H1 (cell line): ENCODE results near the gene CFAP210. TPM values are rescaled to one million over a fixed set of nuclear protein-coding genes. Genes with fewer than 3 reads are reported as not detected.

Experiments
- CTCF ChIA-PET: fragments of 300-600 bp; sonication (Branson Sonifier 250); formaldehyde crosslinking; loops from one replicate; lab custom pipeline; 2021; ENCODE audit not compliant: partially characterized antibody; lab: Charles Lee
- POLR2A ChIA-PET: fragments of 300-600 bp; sonication (Branson Sonifier 250); formaldehyde crosslinking; loops from one replicate; lab custom pipeline; 2021; ENCODE audit warnings: inconsistent platforms; ENCODE audit not compliant: partially characterized antibody; lab: Charles Lee
- DNase-seq, 2 experiments: peaks; one replicate each; pipeline versions ENCODE4 v3.0.0 to v3.0.0-alpha.2; 2010 to 2022; ENCODE audit warnings: low spot score in 2 of 2, low read depth in 1 of 2, mixed read lengths in 1 of 2
- FAIRE-seq: peaks from 2 replicates; lab custom pipeline; 2011; peaks lifted over from hg19 to GRCh38; lab: Jason Lieb, UNC
- H2AFZ ChIP-seq: 2 replicates; pipeline ENCODE4 v1.8.1; 2012; ENCODE audit warnings: low read length, inconsistent platforms
- H2AK5ac ChIP-seq: 2 replicates; pipeline ENCODE4 v1.6.1; 2013; ENCODE audit warnings: low read depth, low read length
- H2BK120ac ChIP-seq: replicated peaks from 2 replicates; pipeline ENCODE3; 2013; ENCODE audit warnings: low read depth, low read length, inconsistent platforms
- H2BK12ac ChIP-seq: 2 replicates; pipeline ENCODE4 v1.6.1; 2013; ENCODE audit warnings: low read depth, low read length
- H2BK15ac ChIP-seq: 2 replicates; pipeline ENCODE4 v1.6.1; 2013; ENCODE audit warnings: low read length
- H2BK20ac ChIP-seq: 2 replicates; pipeline ENCODE4 v1.6.1; 2013; ENCODE audit warnings: low read length
- H2BK5ac ChIP-seq: 2 replicates; pipeline ENCODE4 v1.6.1; 2013; ENCODE audit warnings: low read depth, low read length
- H3K14ac ChIP-seq: 2 replicates; pipeline ENCODE4 v1.6.1; 2013; ENCODE audit warnings: inconsistent platforms; ENCODE audit not compliant: insufficient read length
- H3K18ac ChIP-seq: 2 replicates; pipeline ENCODE4 v1.6.1; 2013; ENCODE audit warnings: low read length; ENCODE audit errors: extremely low read depth
- H3K23ac ChIP-seq: 2 replicates; pipeline ENCODE4 v1.6.1; 2013; ENCODE audit warnings: inconsistent platforms; ENCODE audit not compliant: insufficient read length
- H3K23me2 ChIP-seq: 2 replicates; pipeline ENCODE4 v1.6.1; 2013; ENCODE audit warnings: low read depth, low read length
- H3K27ac ChIP-seq: 2 replicates; pipeline ENCODE4 v1.6.1; 2011; ENCODE audit warnings: low read depth, low read length, inconsistent platforms
- H3K27me3 ChIP-seq, 4 experiments: replicated peaks in 1 of 4; 1 replicate in 1 of 4; 2 replicates in 3 of 4; pipeline versions ENCODE4 v1.6.1 to v1.8.1; 2011 to 2013; ENCODE audit warnings: low read length in 3 of 4, mild to moderate bottlenecking in 3 of 4, inconsistent platforms in 2 of 4, mixed read lengths in 2 of 4, moderate library complexity in 1 of 4; ENCODE audit not compliant: control insufficient read depth in 3 of 4, insufficient read depth in 3 of 4; ENCODE audit errors: extremely low read depth in 1 of 4
- H3K36me3 ChIP-seq, 4 experiments: 2 replicates each; pipeline versions ENCODE4 v1.6.1 to v1.8.1; 2011 to 2013; ENCODE audit warnings: mild to moderate bottlenecking in 4 of 4, low read length in 3 of 4, moderate library complexity in 2 of 4, control low read depth in 1 of 4, inconsistent platforms in 1 of 4; ENCODE audit not compliant: insufficient read depth in 4 of 4, control insufficient read depth in 2 of 4
- H3K4ac ChIP-seq: replicated peaks from 2 replicates; pipeline ENCODE3; 2013; ENCODE audit warnings: low read length, low read depth, mixed read lengths, inconsistent platforms; ENCODE audit not compliant: insufficient read length
- H3K4me1 ChIP-seq, 4 experiments: replicated peaks in 1 of 4; 1 replicate in 1 of 4; 2 replicates in 3 of 4; pipeline versions ENCODE4 v1.6.1 to v1.8.1; 2011 to 2013; ENCODE audit warnings: low read length in 3 of 4, inconsistent platforms in 2 of 4, mixed read lengths in 1 of 4; ENCODE audit not compliant: insufficient read depth in 4 of 4, control insufficient read depth in 3 of 4
- H3K4me2 ChIP-seq, 2 experiments: 2 replicates each; pipeline versions ENCODE4 v1.6.1 to v1.8.1; 2011 to 2013; ENCODE audit warnings: low read depth in 2 of 2, low read length in 2 of 2, control low read depth in 1 of 2, inconsistent platforms in 1 of 2, mild to moderate bottlenecking in 1 of 2; ENCODE audit not compliant: insufficient read depth in 1 of 2
- H3K4me3 ChIP-seq, 4 experiments: fragments of 200-600, 300-600 bp in 1 of 4; sonication (generic), shearing (Covaris generic), sonication (Bioruptor Twin) in 1 of 4; 2 replicates each; pipeline versions ENCODE4 v1.5.1 to v1.8.1; 2011 to 2016; ENCODE audit warnings: low read length in 4 of 4, low read depth in 3 of 4, control low read depth in 2 of 4, inconsistent platforms in 2 of 4, mild to moderate bottlenecking in 2 of 4, mixed read lengths in 1 of 4, moderate library complexity in 1 of 4; ENCODE audit not compliant: insufficient read depth in 2 of 4; ENCODE audit errors: extremely low read depth in 1 of 4
- H3K56ac ChIP-seq: replicated peaks from 2 replicates; pipeline ENCODE3; 2013; ENCODE audit warnings: low read depth, mild to moderate bottlenecking, mixed read lengths, low read length, inconsistent platforms; ENCODE audit not compliant: insufficient read length
- H3K79me1 ChIP-seq: 2 replicates; pipeline ENCODE4 v1.6.1; 2013; ENCODE audit warnings: low read depth, low read length, control low read depth
- H3K79me2 ChIP-seq, 2 experiments: 2 replicates each; pipeline versions ENCODE4 v1.6.1 to v1.8.1; 2012 to 2013; ENCODE audit warnings: low read length in 2 of 2, mild to moderate bottlenecking in 2 of 2, inconsistent platforms in 1 of 2; ENCODE audit not compliant: insufficient read depth in 2 of 2, control insufficient read depth in 1 of 2
- H3K9ac ChIP-seq, 4 experiments: replicated peaks in 1 of 4; 1 replicate in 1 of 4; 2 replicates in 3 of 4; pipeline versions ENCODE4 v1.6.1 to v1.8.1; 2011 to 2013; ENCODE audit warnings: low read depth in 3 of 4, low read length in 3 of 4, control low read depth in 2 of 4, mild to moderate bottlenecking in 2 of 4, moderate library complexity in 2 of 4, inconsistent platforms in 1 of 4; ENCODE audit errors: extremely low read depth in 1 of 4
- H3K9me3 ChIP-seq, 2 experiments: 2 replicates each; pipeline versions ENCODE4 v1.6.1 to v1.8.1; 2012 to 2013; ENCODE audit warnings: mild to moderate bottlenecking in 2 of 2, moderate library complexity in 2 of 2, control low read depth in 1 of 2, inconsistent platforms in 1 of 2, low read depth in 1 of 2, low read length in 1 of 2, mixed read lengths in 1 of 2; ENCODE audit not compliant: insufficient read depth in 2 of 2
- H4K20me1 ChIP-seq, 2 experiments: replicated peaks in 1 of 2; 2 replicates each; pipeline versions ENCODE3 to v1.8.1; 2011 to 2013; ENCODE audit warnings: inconsistent platforms in 2 of 2, low read length in 2 of 2, mild to moderate bottlenecking in 1 of 2; ENCODE audit not compliant: insufficient read depth in 2 of 2, control insufficient read depth in 1 of 2
- H4K5ac ChIP-seq: 2 replicates; pipeline ENCODE4 v1.6.1; 2013; ENCODE audit warnings: low read length, low read depth, mixed read lengths, inconsistent platforms; ENCODE audit not compliant: insufficient read length
- H4K8ac ChIP-seq: 2 replicates; pipeline ENCODE4 v1.8.0; 2013; ENCODE audit warnings: mild to moderate bottlenecking, moderate library complexity, low read length, inconsistent platforms; ENCODE audit not compliant: insufficient read depth; ENCODE audit errors: extremely low read depth
- H4K91ac ChIP-seq: replicated peaks from 2 replicates; pipeline ENCODE3; 2013; ENCODE audit warnings: low read length, mixed read lengths, inconsistent platforms; ENCODE audit not compliant: insufficient read length
- NANOG ChIP-seq: IDR thresholded peaks from 2 replicates; pipeline ENCODE4 v1.6.1; 2011; ENCODE audit warnings: low read length, low read depth, mild to moderate bottlenecking, inconsistent platforms; ENCODE audit not compliant: insufficient read depth, poor library complexity, severe bottlenecking
- WGBS, 2 experiments: shearing (Covaris generic) in 1 of 2; methylation state at CpG; one replicate each; pipeline versions ENCODE4 v1.1.6 to v1.1.7; 2013 to 2015; ENCODE audit warnings: low lambda C conversion rate in 2 of 2, mixed read lengths in 2 of 2, inconsistent platforms in 1 of 2, low coverage in 1 of 2, missing lambda C conversion rate in 1 of 2; ENCODE audit not compliant: insufficient replicate concordance in 2 of 2, insufficient coverage in 1 of 2, insufficient read length in 1 of 2; ENCODE audit errors: extremely low coverage in 1 of 2, missing lambda C conversion rate in 1 of 2; 5-methylcytosine and 5-hydroxymethylcytosine counted together
- polyA plus RNA-seq, 7 experiments: library from polyadenylated mRNA; depleted of rRNA in 3 of 7; stranded (reverse) in 5 of 7; unstranded in 2 of 7; fragments of >200 nt in 5 of 7; fragments of 200-250 nt in 2 of 7; gene quantifications; 1 replicate in 5 of 7; 2 replicates in 1 of 7; 4 replicates in 1 of 7; pipeline versions ENCODE4 v1.2.1 to v1.2.3, GENCODE V29; 2011 to 2013; ENCODE audit warnings: missing spikeins in 2 of 7, mixed read lengths in 2 of 7
- total RNA-seq: library from RNA; stranded (reverse); fragmentation: NEBNext Ultra II Directional; extraction: Animal tissue kit (Norgen Biotek cat#: 25700); gene quantifications from 2 replicates; pipeline ENCODE4 v1.2.1, GENCODE V29; 2021

CFAP210 gene
- total and polyA plus RNA-seq, 2 of the 8 experiments (the other 6 are each of a cell fraction or from before 2014, with no cell fraction given) = 0.06 to 0.37 TPM

GRCh38 chr2:169620509-169620908 lies 73.7 kb downstream of the CFAP210 start:
- Histone ChIP-seq H3K14ac (no peak overlapping the region), H3K27ac (no peak overlapping the region), H3K36me3 (peaks cover under 1 to 43% (median 14%) of the 10 kb centered on the region in 4 experiments; a peak in 7 of 8 replicates), H4K8ac (no peak overlapping the region), H3K9me3 (no peaks in the 10 kb centered on the region; a peak in 1 of 4 replicates), H3K79me2 (peaks cover 0 to 15% of the 10 kb centered on the region in 2 experiments; a peak in 2 of 4 replicates), H3K4ac (no peak overlapping the region), H2BK5ac (no peak overlapping the region), H4K5ac (no peak overlapping the region), H3K4me2 (no peak overlapping the region), H3K23me2 (no peaks in the 10 kb centered on the region), H4K91ac (no peak overlapping the region), H2BK120ac (no peak overlapping the region), H3K4me3 (no peak overlapping the region), H2BK20ac (no peak overlapping the region), H3K23ac (no peak overlapping the region), H3K56ac (no peak overlapping the region), H3K79me1 (no peaks in the 10 kb centered on the region), H3K27me3 (no peaks in the 10 kb centered on the region), H4K20me1 (no peaks in the 10 kb centered on the region), H2AK5ac (no peak overlapping the region), H2BK15ac (no peak overlapping the region), H2BK12ac (no peak overlapping the region), H3K18ac (no peak overlapping the region), H3K4me1 (no peaks in the 10 kb centered on the region), H2AFZ (no peak overlapping the region), H3K9ac (no peak overlapping the region)
- DNase-seq = no peak
- no peak for FAIRE-seq
- ChIA-PET POLR2A (no interaction called here), CTCF (no interaction called here)
- no peak for TF ChIP-seq NANOG
- 88% methylated on average over 1 of the region's 1 CpG; no CpG with 5 or more reads in 1 of the 2 experiments for WGBS, 2 experiments
